CD4-positive, alpha-beta T cell treated with Interleukin-21 for 1 hour (primary cell): ENCODE results near the gene GZF1.

Experiments used
- DNase-seq: peaks from one replicate; pipeline ENCODE4 v3.0.0-alpha.2; 2020

GZF1 gene

DNA sequence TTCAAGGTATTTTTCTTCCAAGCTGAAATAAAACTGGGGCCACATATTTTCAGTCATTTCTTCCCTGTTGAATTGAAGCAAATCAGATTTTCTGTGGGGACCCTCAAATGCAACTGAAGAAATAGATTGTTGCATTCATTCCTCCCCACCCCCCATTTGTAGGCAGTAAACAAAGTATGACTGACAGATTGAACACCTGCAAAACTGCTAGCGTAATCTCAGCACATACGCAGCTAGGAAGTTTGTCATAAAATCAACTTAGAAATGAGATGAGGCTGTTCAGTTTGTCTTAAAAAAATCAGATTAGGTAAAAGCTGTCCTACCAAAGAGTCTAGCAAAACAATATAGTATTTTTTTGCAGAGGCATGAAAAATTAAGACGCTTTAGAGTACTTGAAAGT is 8.9 kb downstream of the GZF1 start:
- no peak for DNase-seq

GRCh38 chr20:23371496-23371895 is 9.5 kb downstream of the GZF1 start:
- no peak for DNase-seq

GRCh38 chr20:23374441-23374840 is 12.5 kb downstream of the GZF1 start:
- DNase-seq, result no peak

DNA sequence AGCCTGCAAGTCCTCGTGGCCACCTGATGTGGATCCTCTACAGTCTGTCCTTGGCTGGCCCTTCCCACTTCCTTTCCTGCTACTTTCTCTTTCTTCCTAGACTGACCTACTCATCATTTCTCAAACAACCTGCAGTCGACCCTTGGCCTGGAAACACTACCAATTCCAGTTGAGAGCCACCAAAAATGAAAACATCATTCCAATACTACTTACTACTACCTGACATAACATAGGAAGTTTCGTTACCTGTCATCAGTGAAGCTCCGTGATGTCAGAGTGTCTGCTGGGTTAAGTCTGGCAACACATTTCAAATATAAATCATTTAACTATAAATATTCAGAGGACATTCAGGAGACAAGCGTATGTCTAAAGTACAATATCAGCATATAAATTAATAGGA is 13.8 kb downstream of the GZF1 start:
- DNase-seq, result no peak

DNA sequence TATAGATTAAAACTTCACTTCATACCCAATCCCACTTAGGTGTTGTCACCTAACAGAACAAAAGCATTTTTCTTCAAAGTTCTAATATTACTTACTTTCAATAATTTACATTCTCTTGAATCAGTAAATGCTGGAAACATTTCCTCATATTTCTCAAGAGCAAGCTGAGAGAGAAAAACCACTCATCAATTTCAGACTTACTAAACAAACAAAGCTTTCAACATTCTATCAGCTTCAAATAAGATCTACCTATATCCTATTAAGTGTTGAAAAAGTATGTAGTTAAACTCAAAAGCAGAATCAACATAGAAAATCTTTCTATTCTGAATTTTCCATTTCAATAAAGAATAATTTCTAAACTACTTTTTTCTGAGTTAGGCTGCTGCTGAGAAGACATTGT is 17.8 kb downstream of the GZF1 start:
- DNase-seq, result no peak

DNA sequence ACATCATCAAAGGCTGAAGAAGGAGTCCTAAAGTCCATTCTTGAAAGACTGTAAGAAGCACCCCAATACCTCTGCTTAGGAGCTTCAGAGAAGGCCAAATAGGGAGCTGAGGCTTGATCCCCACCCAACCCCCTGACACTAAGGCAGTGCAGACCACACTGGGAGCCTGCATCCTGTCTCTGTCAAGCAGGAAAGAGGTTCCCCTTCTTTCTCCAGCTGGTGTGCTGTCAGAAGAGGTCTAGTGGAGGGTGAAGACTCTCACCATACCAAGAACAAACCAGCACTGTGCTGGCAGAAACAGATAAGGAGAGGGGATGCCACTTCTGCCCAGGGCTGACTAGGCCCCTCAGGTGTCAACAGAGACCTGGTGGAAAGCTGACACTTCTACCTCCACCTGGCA is 19.9 kb downstream of the GZF1 start:
- DNase-seq, result no peak

GRCh38 chr20:23386304-23387117 is 24.5 kb downstream of the GZF1 start:
- no peak for DNase-seq

- DNase-seq, result no peak
Observed at GRCh38 chr20:23387118-23387443, 25.1 kb downstream of the GZF1 start.

GRCh38 chr20:23390091-23390774 is 28.3 kb downstream of the GZF1 start:
- DNase-seq, result no peak

GRCh38 chr20:23391707-23392310 is 29.8 kb downstream of the GZF1 start:
- DNase-seq, result no peak

DNA sequence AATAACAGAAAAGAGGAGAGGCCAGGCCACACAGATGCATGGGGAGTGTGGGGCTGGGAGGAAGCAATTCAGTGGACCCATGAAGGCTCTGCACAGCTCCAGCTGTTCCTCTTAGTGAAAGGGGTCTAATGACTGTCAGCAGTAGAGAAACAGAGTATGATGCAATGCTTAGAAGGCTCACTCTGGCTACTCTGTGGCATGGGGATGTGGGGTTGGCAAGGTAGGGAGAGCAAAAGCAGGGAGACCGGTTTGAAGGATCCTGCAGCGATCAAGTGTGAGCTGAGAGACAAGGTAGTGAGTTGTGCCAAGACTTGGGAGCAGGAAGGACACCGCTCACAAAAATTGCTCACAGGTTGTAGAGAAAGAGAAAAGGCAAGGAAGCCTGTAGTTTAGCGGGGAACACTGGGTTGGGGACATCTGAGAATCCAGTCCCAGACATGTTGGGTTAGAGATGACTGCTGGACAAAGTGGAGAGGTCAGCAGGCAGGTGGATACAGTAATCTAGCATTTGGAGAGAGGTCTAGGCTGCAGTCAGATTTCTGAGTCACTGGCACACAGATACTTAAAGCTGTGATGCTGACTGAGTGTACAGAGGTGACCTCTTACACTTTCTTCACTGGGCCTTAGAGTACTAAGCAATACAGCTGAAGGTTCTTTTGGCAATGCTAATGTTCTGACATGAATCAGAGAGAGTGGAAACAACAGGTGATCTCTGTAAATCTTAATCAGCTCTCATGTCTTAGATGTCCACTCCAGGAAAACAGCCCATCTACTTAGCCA is 32.2 kb downstream of the GZF1 start:
- no peak for DNase-seq

GRCh38 chr20:23396950-23397627 is 35.1 kb downstream of the GZF1 start:
- DNase-seq, result no peak

DNA sequence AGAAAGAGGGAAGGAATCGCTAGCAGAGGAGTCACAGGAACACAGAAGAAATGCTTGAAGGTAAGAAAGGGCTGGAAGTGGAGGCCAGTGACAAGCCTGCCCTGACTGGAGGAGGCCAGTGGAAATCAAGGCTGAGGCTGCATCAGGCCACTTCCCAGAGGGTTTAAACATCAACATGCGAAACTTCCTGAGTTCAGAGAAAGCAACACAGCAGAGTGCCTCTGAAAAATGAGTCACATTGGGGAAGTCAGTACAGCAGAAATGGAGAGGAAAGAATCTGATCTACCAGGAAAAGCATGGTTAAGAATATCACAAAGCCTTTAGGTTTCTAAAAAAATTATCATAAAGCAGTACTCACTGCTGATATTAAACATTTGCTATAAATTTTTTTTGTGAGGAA is 36.0 kb downstream of the GZF1 start:
- no peak for DNase-seq

DNA sequence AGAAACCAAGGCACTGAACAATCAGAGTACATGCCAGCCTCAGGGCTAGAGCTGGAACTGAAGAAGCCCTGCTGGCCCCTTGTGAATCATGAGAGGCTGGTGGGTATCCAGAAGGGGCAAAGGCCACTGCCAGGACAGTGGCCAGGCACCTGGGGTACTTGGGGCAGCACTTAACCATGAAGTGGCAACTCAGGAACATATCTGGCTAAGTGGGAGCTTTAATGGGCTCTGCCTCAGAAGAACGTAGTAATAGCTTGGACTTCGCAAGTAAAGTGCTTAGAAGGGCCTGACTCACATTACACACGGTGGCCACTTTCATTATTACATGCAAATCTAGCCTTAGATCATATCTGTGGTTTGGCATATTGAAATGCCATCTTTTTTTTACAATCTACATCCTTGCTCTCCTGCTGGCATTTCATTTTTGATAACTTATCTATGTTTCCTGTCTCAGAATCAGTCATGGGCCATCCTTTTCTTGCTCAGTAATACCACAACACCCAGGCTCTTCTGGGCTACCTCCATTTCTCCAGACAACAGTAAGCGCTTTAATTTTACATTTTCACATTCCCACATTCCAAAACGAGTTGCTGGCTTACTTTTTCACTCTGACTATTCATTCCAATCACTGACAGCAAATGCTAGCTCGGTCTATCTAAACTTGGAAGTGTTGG is 37.7 kb downstream of the GZF1 start:
- no peak for DNase-seq

DNA sequence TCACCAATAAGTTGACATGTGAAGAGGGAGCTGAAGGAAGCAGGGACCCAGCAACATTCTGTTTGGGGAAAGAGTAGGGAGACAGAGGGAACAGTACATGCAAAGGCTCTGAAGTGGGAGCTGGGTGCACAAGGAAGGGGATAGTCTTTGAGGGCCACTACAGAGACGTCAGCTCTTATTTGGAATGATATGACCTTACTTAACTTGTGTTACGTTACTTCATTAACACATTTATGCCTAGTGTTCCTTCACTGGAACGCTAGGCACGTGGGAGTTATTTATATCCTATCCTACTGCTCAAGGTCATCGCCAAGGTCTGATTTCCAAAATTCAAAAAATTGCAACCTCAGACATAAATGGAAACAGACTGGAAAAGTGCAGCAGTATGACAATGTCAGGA is 39.1 kb downstream of the GZF1 start:
- DNase-seq, result no peak

- no peak for DNase-seq
Observed at GRCh38 chr20:23403751-23404150, 41.8 kb downstream of the GZF1 start.

GRCh38 chr20:23404196-23404595 is 42.2 kb downstream of the GZF1 start:
- DNase-seq, result no peak

GRCh38 chr20:23406880-23407279 is 44.9 kb downstream of the GZF1 start:
- no peak for DNase-seq

DNA sequence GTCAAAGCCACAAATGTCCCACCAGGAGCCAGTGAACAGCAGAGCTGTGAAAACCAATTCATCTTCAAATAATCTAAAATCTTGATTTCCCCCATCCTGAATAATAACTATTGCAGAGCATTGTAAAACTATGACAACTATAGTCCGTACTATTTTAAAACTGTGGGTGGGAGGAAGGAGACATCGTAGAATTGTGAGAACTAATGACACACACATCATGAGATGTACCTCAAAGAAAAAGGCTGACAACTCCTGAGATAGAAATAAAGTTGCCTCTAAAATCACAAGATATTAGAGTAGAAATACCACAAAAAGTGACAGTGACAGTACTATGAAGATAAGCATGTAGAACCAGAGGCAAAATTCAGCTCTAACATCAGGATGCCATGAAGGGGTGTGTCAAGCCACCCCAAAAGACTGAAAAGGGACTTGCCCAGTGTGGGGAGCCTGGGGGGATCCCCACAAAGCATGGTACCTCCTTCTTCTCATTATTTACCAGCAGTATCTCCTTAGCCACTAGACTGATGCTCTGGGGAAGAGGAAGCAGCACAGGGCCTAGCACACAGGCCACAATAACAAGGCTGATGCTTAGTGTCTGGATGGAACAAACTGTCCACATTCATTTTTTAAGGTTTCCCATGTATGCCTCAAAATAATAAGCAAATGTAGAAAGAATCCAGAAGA is 45.9 kb downstream of the GZF1 start:
- DNase-seq, result peak; percentile 39

DNA sequence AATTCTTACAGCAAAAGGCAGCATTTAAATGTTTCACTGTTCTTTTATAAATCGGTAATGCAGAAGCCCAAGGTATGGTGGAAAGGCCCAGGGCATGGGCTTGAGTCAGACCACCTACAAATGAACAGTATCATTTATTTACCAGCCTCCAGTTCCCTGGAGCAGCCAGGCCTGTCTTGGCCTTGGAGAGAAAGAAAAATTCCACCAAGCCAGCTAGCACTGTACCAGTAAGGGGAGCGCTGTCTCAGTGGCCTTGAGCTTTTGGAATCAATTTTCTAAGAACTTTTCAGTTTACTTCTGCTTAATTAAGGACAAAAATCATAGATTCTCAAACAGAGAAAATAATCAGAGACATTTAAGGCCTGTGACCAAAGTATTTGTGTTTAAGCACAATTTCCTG is 47.0 kb downstream of the GZF1 start:
- no peak for DNase-seq

DNA sequence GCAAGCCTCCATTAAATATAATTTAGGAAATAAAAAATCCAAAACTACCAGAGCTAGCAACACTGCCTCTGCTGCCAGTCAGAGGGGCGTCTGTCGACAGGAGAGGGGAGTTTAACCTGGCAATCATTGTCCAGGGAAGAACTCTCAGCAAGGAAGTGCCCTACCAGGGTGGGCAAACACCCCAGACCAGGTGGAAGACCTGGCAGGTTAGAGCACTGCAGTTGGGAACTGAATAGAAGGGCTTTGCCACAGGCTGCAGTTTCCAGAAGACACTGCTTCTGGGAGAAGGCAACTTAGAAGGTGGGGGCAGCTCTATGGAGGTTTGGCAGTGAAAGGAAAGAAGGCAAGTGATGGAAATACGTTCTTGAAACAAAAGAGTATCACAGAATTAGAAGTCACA is 47.8 kb downstream of the GZF1 start:
- DNase-seq, result no peak
